Motor neuron (in vitro differentiated cells): ENCODE data around the gene EDN3. TPM values are rescaled to one million over a fixed set of nuclear protein-coding genes. Genes with fewer than 3 reads are reported as not detected.

Experiments
- ATAC-seq, 8 experiments: fragments of 200-7000 bp; cut with Tn5 transposase; replicated peaks in 6 of 8; 2 replicates each; pipeline ENCODE4 v1.8.0; 2021; ENCODE audit warnings: mild to moderate bottlenecking in 8 of 8, moderate library complexity in 8 of 8
- H3K27ac ChIP-seq, 2 donors: fragments of 250-450 bp; sonication (Bioruptor Pico); 2 replicates each; pipeline ENCODE4 v1.9.0; 2021; ENCODE audit warnings: antibody characterized with exemption in 2 of 2, mild to moderate bottlenecking in 2 of 2, moderate library complexity in 1 of 2
- H3K4me1 ChIP-seq, 2 donors: fragments of 250-450 bp; sonication (Bioruptor Pico); replicated peaks in 1 of 2; 2 replicates each; pipeline ENCODE4 v1.6.1; 2021; ENCODE audit warnings: antibody characterized with exemption in 2 of 2, mild to moderate bottlenecking in 2 of 2, moderate library complexity in 1 of 2
- H3K4me3 ChIP-seq, 5 donors: fragments of 250-450 bp; sonication (Bioruptor Pico); 2 replicates each; pipeline ENCODE4 v1.9.0; 2021; ENCODE audit warnings: antibody characterized with exemption in 5 of 5, mild to moderate bottlenecking in 5 of 5, moderate library complexity in 4 of 5
- WGBS, 10 experiments: fragments of 450-650 bp; shearing (Covaris generic); methylation state at CpG; one replicate each; pipeline ENCODE4 v1.0.0; 2022; 5-methylcytosine and 5-hydroxymethylcytosine counted together
- in situ Hi-C, 9 experiments: fragments of 400-800 bp; cut with MboI; loops; one replicate each; pipeline ENCODE4 v1.15.0; 2021; ENCODE audit warnings: low sequenced_read_pairs in 9 of 9, low pct_unique_long_range_greater_than_20kb in 2 of 9; ENCODE audit not compliant: unreplicated experiment in 9 of 9
- total RNA-seq, 8 experiments: library from RNA; unstranded; fragments of 300-600 nt; gene quantifications; 2 replicates each; pipeline versions ENCODE4 v1.2.3 to v1.2.4, GENCODE V29; 2022

The EDN3 gene
- 1 to 10 TPM in 2 of 8 experiments, under 1 TPM in 5, not detected in 1; 0.05 to 7.3 (median 0.13) TPM for total RNA-seq

- in situ Hi-C loops: no loop called here
- H3K4me3 ChIP-seq: peak within 1 kb of the TSS in 4 of 5 donors; percentile 16 to 19 (median 18)
- no peak within 1 kb of the TSS for H3K27ac ChIP-seq
- H3K4me1 ChIP-seq: no peaks in the 10 kb centered on the region
- peak in 4 of 8 experiments; percentile 17 to 51 (median 32) for ATAC-seq
- WGBS, 10 experiments: 0 to 3% methylated on average over 7 to 10 of the region's 77 CpGs; no CpG with 5 or more reads in 8 of the 10 experiments
Measured at GRCh38 chr20:59300333-59301081, at the start of gene EDN3. Gene EDN3 (plus strand): TSS chr20:59300611. CDS start chr20:59300813, 202 bp downstream.

GRCh38 chr20:59253325-59253724, 47.1 kb upstream of the EDN3 start:
- in situ Hi-C loops: no loop called here
- H3K27ac ChIP-seq: no peak overlapping the region

GRCh38 chr20:59253779-59254319, 46.6 kb upstream of the EDN3 start:
- in situ Hi-C loops: no loop called here
- no peak for ATAC-seq
- 0 to 60% (median 35%) methylated on average over 1 to 3 of the region's 4 CpGs; no CpG with 5 or more reads in 2 of the 10 experiments for WGBS, 10 experiments

More at GRCh38 chr20:59253325-59253724, 47.1 kb upstream of the EDN3 start:
- Histone ChIP-seq H3K4me1 (peaks cover 0 to under 1% of the 10 kb centered on the region in 2 donors), H3K4me3 (no peak overlapping the region)
- ATAC-seq: no peak
- WGBS, 10 experiments: 0 to 94% (median 78%) methylated on average over 1 to 6 of the region's 6 CpGs

GRCh38 chr20:59255256-59255655, 45.2 kb upstream of the EDN3 start:
- Histone ChIP-seq H3K4me3 (no peak overlapping the region), H3K27ac (no peak overlapping the region), H3K4me1 (peaks cover 0 to 4% of the 10 kb centered on the region in 2 donors)
- 26 to 93% (median 61%) methylated on average over 2 to 5 of the region's 5 CpGs; no CpG with 5 or more reads in 1 of the 10 experiments for WGBS, 10 experiments
- ATAC-seq: peak in 3 of 8 experiments; percentile 38 to 49 (median 46)
- in situ Hi-C loops: no loop called here

More at GRCh38 chr20:59253779-59254319, 46.6 kb upstream of the EDN3 start:
- Histone ChIP-seq H3K4me1 (peaks cover 0 to 4% of the 10 kb centered on the region in 2 donors), H3K27ac (no peak overlapping the region), H3K4me3 (no peak overlapping the region)

GRCh38 chr20:59258221-59258621, 42.2 kb upstream of the EDN3 start:
- 0 to 86% (median 46%) methylated on average over 1 to 2 of the region's 2 CpGs; no CpG with 5 or more reads in 2 of the 10 experiments for WGBS, 10 experiments
- Histone ChIP-seq H3K4me1 (peaks cover 0 to 4% of the 10 kb centered on the region in 2 donors), H3K4me3 (no peak overlapping the region), H3K27ac (no peak overlapping the region)
- in situ Hi-C loops: no loop called here
- peak in 3 of 8 experiments; percentile 58 to 97 (median 87) for ATAC-seq

GRCh38 chr20:59259946-59260345, 40.5 kb upstream of the EDN3 start:
- ATAC-seq: no peak
- Histone ChIP-seq H3K27ac (no peak overlapping the region), H3K4me1 (peaks cover 0 to 4% of the 10 kb centered on the region in 2 donors), H3K4me3 (no peak overlapping the region)
- WGBS, 10 experiments: 0 to 100% (median 67%) methylated on average over 1 to 2 of the region's 2 CpGs
- in situ Hi-C loops: no loop called here

- H3K4me3 ChIP-seq: no peak overlapping the region
- ATAC-seq: no peak
- in situ Hi-C loops: no loop called here
- H3K27ac ChIP-seq: no peak overlapping the region
- peaks cover 14 to 16% of the 10 kb centered on the region in 2 donors for H3K4me1 ChIP-seq
Measured at GRCh38 chr20:59265298-59265697, 35.1 kb upstream of the EDN3 start.

- no peak overlapping the region for H3K27ac ChIP-seq
- peaks cover 15 to 16% of the 10 kb centered on the region in 2 donors for H3K4me1 ChIP-seq
- no peak for ATAC-seq
- in situ Hi-C loops: no loop called here
- 0 to 80% (median 32%) methylated on average over 1 to 3 of the region's 3 CpGs; no CpG with 5 or more reads in 3 of the 10 experiments for WGBS, 10 experiments
- H3K4me3 ChIP-seq: no peak overlapping the region
Measured at GRCh38 chr20:59268870-59269269, 31.5 kb upstream of the EDN3 start.

- in situ Hi-C loops: no loop called here
- H3K27ac ChIP-seq: no peak overlapping the region
- H3K4me1 ChIP-seq: peaks cover 15 to 18% of the 10 kb centered on the region in 2 donors
- peak in 5 of 8 experiments; percentile 28 to 75 (median 42) for ATAC-seq
- WGBS, 10 experiments: 17 to 86% (median 20%) methylated on average over 1 to 4 of the region's 4 CpGs; no CpG with 5 or more reads in 3 of the 10 experiments
- H3K4me3 ChIP-seq: no peak overlapping the region
Measured at GRCh38 chr20:59269411-59270025, 30.9 kb upstream of the EDN3 start.

GRCh38 chr20:59270380-59270779, 30.0 kb upstream of the EDN3 start:
- H3K4me3 ChIP-seq: no peak overlapping the region
- WGBS, 10 experiments: 14 to 92% (median 71%) methylated on average over 1 to 3 of the region's 3 CpGs
- no peak for ATAC-seq
- in situ Hi-C loops: no loop called here
- no peak overlapping the region for H3K27ac ChIP-seq
- H3K4me1 ChIP-seq: peaks cover 15 to 18% of the 10 kb centered on the region in 2 donors

GRCh38 chr20:59273739-59274357, 26.6 kb upstream of the EDN3 start:
- H3K4me1 ChIP-seq: peaks cover 15 to 20% of the 10 kb centered on the region in 2 donors
- in situ Hi-C loops: no loop called here
- no peak overlapping the region for H3K4me3 ChIP-seq
- no peak overlapping the region for H3K27ac ChIP-seq
- WGBS, 10 experiments: 7 to 100% (median 71%) methylated on average over 1 to 7 of the region's 11 CpGs; no CpG with 5 or more reads in 1 of the 10 experiments
- no peak for ATAC-seq

GRCh38 chr20:59276938-59277337, 23.5 kb upstream of the EDN3 start:
- 0 to 65% (median 20%) methylated on average over 1 to 5 of the region's 5 CpGs; no CpG with 5 or more reads in 1 of the 10 experiments for WGBS, 10 experiments
- Histone ChIP-seq H3K4me3 (no peak overlapping the region), H3K27ac (no peak overlapping the region), H3K4me1 (peaks cover 0 to 5% of the 10 kb centered on the region in 2 donors)
- in situ Hi-C loops: no loop called here
- ATAC-seq: no peak

GRCh38 chr20:59284470-59284869, 15.9 kb upstream of the EDN3 start:
- in situ Hi-C loops: no loop called here
- Histone ChIP-seq H3K4me1 (no peaks in the 10 kb centered on the region), H3K27ac (no peak overlapping the region), H3K4me3 (no peak overlapping the region)
- ATAC-seq: no peak
- WGBS, 10 experiments: 17 to 90% (median 70%) methylated on average over 2 to 5 of the region's 5 CpGs; no CpG with 5 or more reads in 4 of the 10 experiments
